T-cell (primary cell): ENCODE results near the gene TMEM178B. TPM values are rescaled to one million over a fixed set of nuclear protein-coding genes. Genes with fewer than 3 reads are reported as not detected.

Experiments
- ATAC-seq, 4 experiments: fragments of 200-7000 bp in 3 of 4; fragments of 150-1000 bp in 1 of 4; cut with Tn5 transposase; replicated peaks in 1 of 4; 1 replicate in 3 of 4; 2 replicates in 1 of 4; pipeline ENCODE4 v1.10.0; 2021; ENCODE audit warnings: moderate library complexity in 3 of 4, mild to moderate bottlenecking in 2 of 4, moderate number of reproducible peaks in 1 of 4
- CTCF ChIA-PET, 2 donors: fragments of 300-600 bp; sonication (Branson Sonifier 250); formaldehyde crosslinking; loops; one replicate each; lab custom pipeline; 2022; ENCODE audit warnings: antibody characterized with exemption in 2 of 2; lab: Charles Lee
- POLR2A ChIA-PET, 2 donors: fragments of 300-600 bp; sonication (Branson Sonifier 250); formaldehyde crosslinking; loops; one replicate each; lab custom pipeline; 2022; ENCODE audit warnings: antibody characterized with exemption in 2 of 2; lab: Charles Lee
- DNase-seq, 35 experiments: peaks; one replicate each; pipeline versions ENCODE4 v3.0.0 to v3.0.0-alpha.2; 2013 to 2023
- H3K27ac ChIP-seq: one replicate; pipeline ENCODE4 v1.5.1; 2013; ENCODE audit warnings: low read length
- H3K27me3 ChIP-seq, 2 experiments: replicated peaks in 1 of 2; 1 replicate in 1 of 2; 2 replicates in 1 of 2; pipeline versions ENCODE4 v1.6.1 to v1.7.0; 2013; ENCODE audit warnings: low read length in 1 of 2, mixed read lengths in 1 of 2; ENCODE audit not compliant: control insufficient read depth in 2 of 2, insufficient read depth in 2 of 2; ENCODE audit errors: extremely low read depth in 1 of 2
- H3K36me3 ChIP-seq, 2 donors: 1 replicate in 1 of 2; 2 replicates in 1 of 2; pipeline versions ENCODE4 v1.6.1 to v1.7.0; 2013; ENCODE audit warnings: low read length in 1 of 2; ENCODE audit not compliant: control insufficient read depth in 2 of 2, insufficient read depth in 1 of 2; ENCODE audit errors: extremely low read depth in 1 of 2
- H3K4me1 ChIP-seq, 2 experiments: 1 replicate in 1 of 2; 2 replicates in 1 of 2; pipeline versions ENCODE4 v1.6.1 to v1.7.0; 2013; ENCODE audit warnings: low read length in 2 of 2, mixed read lengths in 1 of 2; ENCODE audit not compliant: insufficient read depth in 2 of 2, control insufficient read depth in 1 of 2; ENCODE audit errors: extremely low read depth in 1 of 2
- H3K4me3 ChIP-seq, 2 donors: 1 replicate in 1 of 2; 2 replicates in 1 of 2; pipeline versions ENCODE4 v1.5.1 to v1.7.0; 2013; ENCODE audit warnings: mild to moderate bottlenecking in 2 of 2, low read length in 1 of 2, moderate library complexity in 1 of 2; ENCODE audit not compliant: control insufficient read depth in 1 of 2; ENCODE audit errors: extremely low read depth in 1 of 2
- H3K9me3 ChIP-seq: 2 replicates; pipeline ENCODE4 v1.7.0; 2013
- H3K27ac Mint-ChIP-seq, 2 donors: one replicate each; pipeline ENCODE4 v1.8.0; 2020 to 2021; ENCODE audit warnings: mild to moderate bottlenecking in 2 of 2, mixed read lengths in 2 of 2
- H3K27me3 Mint-ChIP-seq, 2 donors: one replicate each; pipeline ENCODE4 v1.8.0; 2021 to 2022; ENCODE audit warnings: mixed read lengths in 2 of 2
- H3K36me3 Mint-ChIP-seq: one replicate; pipeline ENCODE4 v1.8.0; 2021; ENCODE audit warnings: mixed read lengths
- H3K4me1 Mint-ChIP-seq, 3 donors: one replicate each; pipeline ENCODE4 v1.8.0; 2020 to 2022; ENCODE audit warnings: mixed read lengths in 3 of 3, mild to moderate bottlenecking in 1 of 3
- H3K4me3 Mint-ChIP-seq, 3 donors: one replicate each; pipeline ENCODE4 v1.8.0; 2020 to 2022; ENCODE audit warnings: mild to moderate bottlenecking in 3 of 3, mixed read lengths in 3 of 3, moderate library complexity in 3 of 3
- H3K9me3 Mint-ChIP-seq, 3 donors: one replicate each; pipeline ENCODE4 v1.8.0; 2020 to 2022; ENCODE audit warnings: mixed read lengths in 3 of 3
- WGBS: methylation state at CpG from one replicate; pipeline ENCODE4 v1.1.5; 2013; ENCODE audit warnings: missing lambda C conversion rate; ENCODE audit not compliant: insufficient coverage; 5-methylcytosine and 5-hydroxymethylcytosine counted together
- total RNA-seq, 35 experiments: library from RNA in 6 of 35; stranded (reverse) in 6 of 35; fragments of 120-200 nt in 1 of 35; gene quantifications; one replicate each; pipeline versions ENCODE4 v1.2.1 to v1.2.4 and lab custom pipeline; 2013 to 2026

Gene TMEM178B
- total RNA-seq, 5 donors from 2014 or later (not counting 1 experiment from before 2014, with no cell fraction given), result 0.14 to 0.86 (median 0.32) TPM

GRCh38 chr7:141455723-141456122 is 381.9 kb downstream of the TMEM178B start:
- ChIA-PET POLR2A (no interaction called here), CTCF (no interaction called here)
- Mint-ChIP-seq H3K4me3 (no peak overlapping the region), H3K27me3 (peaks cover 1% of the 10 kb centered on the region in 2 donors), H3K4me1 (no peaks in the 10 kb centered on the region), H3K36me3 (no peaks in the 10 kb centered on the region), H3K27ac (no peak overlapping the region), H3K9me3 (no peaks in the 10 kb centered on the region)
- WGBS, result 86% methylated on average over 1 of the region's 1 CpG
- Histone ChIP-seq H3K27me3 (peaks cover 0 to 4% of the 10 kb centered on the region in 2 experiments), H3K27ac (no peak overlapping the region), H3K36me3 (no peaks in the 10 kb centered on the region), H3K4me3 (no peak overlapping the region), H3K4me1 (no peaks in the 10 kb centered on the region), H3K9me3 (no peaks in the 10 kb centered on the region)
- ATAC-seq, result no peak
- no peak for DNase-seq

GRCh38 chr7:141456298-141456697 is 382.4 kb downstream of the TMEM178B start:
- WGBS, result no CpG with 5 or more reads among the region's 2 CpGs
- Mint-ChIP-seq H3K4me3 (no peak overlapping the region), H3K4me1 (no peaks in the 10 kb centered on the region), H3K36me3 (no peaks in the 10 kb centered on the region), H3K27ac (no peak overlapping the region), H3K9me3 (no peaks in the 10 kb centered on the region), H3K27me3 (peaks cover 0 to 4% of the 10 kb centered on the region in 2 donors)
- ChIA-PET POLR2A (no interaction called here), CTCF (no interaction called here)
- Histone ChIP-seq H3K9me3 (no peaks in the 10 kb centered on the region), H3K4me3 (no peak overlapping the region), H3K27me3 (peaks cover 0 to 4% of the 10 kb centered on the region in 2 experiments), H3K4me1 (no peaks in the 10 kb centered on the region), H3K27ac (no peak overlapping the region), H3K36me3 (no peaks in the 10 kb centered on the region)
- no peak for DNase-seq
- ATAC-seq, result no peak

- H3K27me3 Mint-ChIP-seq, result peaks cover 0 to 4% of the 10 kb centered on the region in 2 donors
- no peak for DNase-seq
- H3K27ac ChIP-seq, result no peak overlapping the region
- no peak overlapping the region for H3K4me3 Mint-ChIP-seq
- H3K27ac Mint-ChIP-seq, result no peak overlapping the region
- H3K9me3 Mint-ChIP-seq, result no peaks in the 10 kb centered on the region
- POLR2A ChIA-PET, result no interaction called here
- no peak overlapping the region for H3K4me3 ChIP-seq
- H3K27me3 ChIP-seq, result peaks cover 0 to 4% of the 10 kb centered on the region in 2 experiments
- no peaks in the 10 kb centered on the region for H3K9me3 ChIP-seq
- H3K4me1 ChIP-seq, result no peaks in the 10 kb centered on the region
- no peak for ATAC-seq
- 100% methylated on average over 1 of the region's 4 CpGs for WGBS
- no peaks in the 10 kb centered on the region for H3K36me3 ChIP-seq
- no peaks in the 10 kb centered on the region for H3K4me1 Mint-ChIP-seq
- H3K36me3 Mint-ChIP-seq, result no peaks in the 10 kb centered on the region
- CTCF ChIA-PET, result no interaction called here
Observed at GRCh38 chr7:141456711-141457110, 382.8 kb downstream of the TMEM178B start.

GRCh38 chr7:141460781-141461715 is 387.2 kb downstream of the TMEM178B start:
- Histone ChIP-seq H3K27ac (no peak overlapping the region), H3K4me1 (no peaks in the 10 kb centered on the region), H3K4me3 (no peak overlapping the region), H3K36me3 (no peaks in the 10 kb centered on the region), H3K27me3 (peaks cover 0 to 18% of the 10 kb centered on the region in 2 experiments), H3K9me3 (no peaks in the 10 kb centered on the region)
- WGBS, result 85% methylated on average over 15 of the region's 16 CpGs
- ATAC-seq, result no peak
- Mint-ChIP-seq H3K27me3 (peaks cover 10 to 14% of the 10 kb centered on the region in 2 donors), H3K4me1 (no peaks in the 10 kb centered on the region), H3K9me3 (no peaks in the 10 kb centered on the region), H3K4me3 (no peak overlapping the region), H3K36me3 (no peaks in the 10 kb centered on the region), H3K27ac (no peak overlapping the region)
- no peak for DNase-seq
- ChIA-PET CTCF (no interaction called here), POLR2A (no interaction called here)

- Mint-ChIP-seq H3K27ac (no peak overlapping the region), H3K27me3 (peaks cover 11 to 17% of the 10 kb centered on the region in 2 donors), H3K9me3 (no peaks in the 10 kb centered on the region), H3K4me3 (no peak overlapping the region), H3K4me1 (no peaks in the 10 kb centered on the region), H3K36me3 (no peaks in the 10 kb centered on the region)
- ChIA-PET POLR2A (no interaction called here), CTCF (no interaction called here)
- H3K9me3 ChIP-seq, result no peaks in the 10 kb centered on the region
- H3K4me3 ChIP-seq, result no peak overlapping the region
- no peaks in the 10 kb centered on the region for H3K36me3 ChIP-seq
- no peaks in the 10 kb centered on the region for H3K4me1 ChIP-seq
- no peak for ATAC-seq
- DNase-seq, result no peak
- 92% methylated on average over 3 of the region's 6 CpGs for WGBS
- peaks cover 0 to 18% of the 10 kb centered on the region in 2 experiments for H3K27me3 ChIP-seq
- H3K27ac ChIP-seq, result no peak overlapping the region
Observed at GRCh38 chr7:141461924-141462323, 388.1 kb downstream of the TMEM178B start.

- peaks cover 0 to 22% of the 10 kb centered on the region in 2 experiments for H3K27me3 ChIP-seq
- H3K27ac Mint-ChIP-seq, result no peak overlapping the region
- H3K4me3 ChIP-seq, result no peak overlapping the region
- CTCF ChIA-PET, result no interaction called here
- H3K27me3 Mint-ChIP-seq, result peaks cover 12 to 23% of the 10 kb centered on the region in 2 donors
- H3K36me3 Mint-ChIP-seq, result no peaks in the 10 kb centered on the region
- H3K27ac ChIP-seq, result no peak overlapping the region
- 61% methylated on average over 3 of the region's 4 CpGs for WGBS
- POLR2A ChIA-PET, result no interaction called here
- H3K4me1 ChIP-seq, result no peaks in the 10 kb centered on the region
- ATAC-seq (no peak), DNase-seq (no peak)
- H3K4me3 Mint-ChIP-seq, result no peak overlapping the region
- no peaks in the 10 kb centered on the region for H3K9me3 Mint-ChIP-seq
- no peaks in the 10 kb centered on the region for H3K4me1 Mint-ChIP-seq
- no peaks in the 10 kb centered on the region for H3K36me3 ChIP-seq
- H3K9me3 ChIP-seq, result no peaks in the 10 kb centered on the region
Observed at GRCh38 chr7:141462958-141463357, 389.1 kb downstream of the TMEM178B start.
